T-helper 2 cell treated with Interferon-gamma antibody and Interleukin-4, amounts not matched to agents 5 μg/mL and 100 μg/mL, for 36 hours (primary cell): ENCODE data around the gene KIRREL3.

Source experiments
- DNase-seq: peaks from one replicate; pipeline ENCODE4 v3.0.0; 2021; ENCODE audit warnings: low spot score
- H3K27ac Mint-ChIP-seq: one replicate; pipeline ENCODE4 v1.8.0; 2021; ENCODE audit warnings: mild to moderate bottlenecking, mixed read lengths
- H3K27me3 Mint-ChIP-seq: one replicate; pipeline ENCODE4 v1.8.0; 2021; ENCODE audit warnings: low read depth, mixed read lengths
- H3K36me3 Mint-ChIP-seq: one replicate; pipeline ENCODE4 v1.8.0; 2021; ENCODE audit warnings: low read depth, mixed read lengths
- H3K4me1 Mint-ChIP-seq: one replicate; pipeline ENCODE4 v1.8.0; 2021; ENCODE audit warnings: low read depth, mixed read lengths
- H3K4me3 Mint-ChIP-seq: one replicate; pipeline ENCODE4 v1.8.0; 2022; ENCODE audit warnings: mild to moderate bottlenecking, moderate library complexity, mixed read lengths
- H3K9me3 Mint-ChIP-seq: one replicate; pipeline ENCODE4 v1.8.0; 2021; ENCODE audit warnings: mixed read lengths

KIRREL3 gene

GRCh38 chr11:126499131-126499752 is 501.3 kb downstream of the KIRREL3 start:
- H3K27ac Mint-ChIP-seq = no peak overlapping the region
- H3K4me1 Mint-ChIP-seq = no peaks in the 10 kb centered on the region
- no peaks in the 10 kb centered on the region for H3K9me3 Mint-ChIP-seq
- H3K4me3 Mint-ChIP-seq = no peak overlapping the region
- H3K27me3 Mint-ChIP-seq = peaks cover 14% of the 10 kb centered on the region
- H3K36me3 Mint-ChIP-seq = no peaks in the 10 kb centered on the region
- no peak for DNase-seq

GRCh38 chr11:126498281-126498680 is 502.3 kb downstream of the KIRREL3 start:
- no peak for DNase-seq
- no peaks in the 10 kb centered on the region for H3K9me3 Mint-ChIP-seq
- peaks cover 14% of the 10 kb centered on the region for H3K27me3 Mint-ChIP-seq
- H3K36me3 Mint-ChIP-seq = no peaks in the 10 kb centered on the region
- no peak overlapping the region for H3K27ac Mint-ChIP-seq
- H3K4me3 Mint-ChIP-seq = no peak overlapping the region
- H3K4me1 Mint-ChIP-seq = no peaks in the 10 kb centered on the region

- no peak overlapping the region for H3K27ac Mint-ChIP-seq
- H3K4me3 Mint-ChIP-seq = no peak overlapping the region
- H3K27me3 Mint-ChIP-seq = peaks cover 10% of the 10 kb centered on the region
- H3K4me1 Mint-ChIP-seq = no peaks in the 10 kb centered on the region
- H3K36me3 Mint-ChIP-seq = no peaks in the 10 kb centered on the region
- DNase-seq = no peak
- no peaks in the 10 kb centered on the region for H3K9me3 Mint-ChIP-seq
Observed at GRCh38 chr11:126497581-126498122, 502.9 kb downstream of the KIRREL3 start.

GRCh38 chr11:126496576-126497337 is 503.8 kb downstream of the KIRREL3 start:
- Mint-ChIP-seq H3K4me1 (no peaks in the 10 kb centered on the region), H3K9me3 (no peaks in the 10 kb centered on the region), H3K4me3 (no peak overlapping the region), H3K27me3 (peaks cover 6% of the 10 kb centered on the region), H3K36me3 (no peaks in the 10 kb centered on the region), H3K27ac (no peak overlapping the region)
- no peak for DNase-seq

- H3K27me3 Mint-ChIP-seq = peaks cover 3% of the 10 kb centered on the region
- DNase-seq = no peak
- no peak overlapping the region for H3K27ac Mint-ChIP-seq
- no peaks in the 10 kb centered on the region for H3K9me3 Mint-ChIP-seq
- no peak overlapping the region for H3K4me3 Mint-ChIP-seq
- no peaks in the 10 kb centered on the region for H3K36me3 Mint-ChIP-seq
- H3K4me1 Mint-ChIP-seq = no peaks in the 10 kb centered on the region
Observed at GRCh38 chr11:126495281-126496220, 505.0 kb downstream of the KIRREL3 start.

GRCh38 chr11:126494831-126495230 is 505.7 kb downstream of the KIRREL3 start:
- H3K27ac Mint-ChIP-seq = no peak overlapping the region
- H3K36me3 Mint-ChIP-seq = no peaks in the 10 kb centered on the region
- H3K9me3 Mint-ChIP-seq = no peaks in the 10 kb centered on the region
- H3K4me3 Mint-ChIP-seq = no peak overlapping the region
- peaks cover under 1% of the 10 kb centered on the region for H3K27me3 Mint-ChIP-seq
- no peaks in the 10 kb centered on the region for H3K4me1 Mint-ChIP-seq
- DNase-seq = no peak

- H3K27me3 Mint-ChIP-seq = no peaks in the 10 kb centered on the region
- H3K9me3 Mint-ChIP-seq = no peaks in the 10 kb centered on the region
- no peaks in the 10 kb centered on the region for H3K36me3 Mint-ChIP-seq
Observed at GRCh38 chr11:126492331-126493082, 508.1 kb downstream of the KIRREL3 start.

GRCh38 chr11:126491092-126491491 is 509.5 kb downstream of the KIRREL3 start:
- no peak overlapping the region for H3K27ac Mint-ChIP-seq

More at GRCh38 chr11:126492331-126493082, 508.1 kb downstream of the KIRREL3 start:
- H3K4me1 Mint-ChIP-seq = no peaks in the 10 kb centered on the region
- H3K27ac Mint-ChIP-seq = no peak overlapping the region
- no peak for DNase-seq
- no peak overlapping the region for H3K4me3 Mint-ChIP-seq

GRCh38 chr11:126489836-126490660 is 510.5 kb downstream of the KIRREL3 start:
- H3K4me1 Mint-ChIP-seq = no peaks in the 10 kb centered on the region
- no peak overlapping the region for H3K4me3 Mint-ChIP-seq
- H3K27me3 Mint-ChIP-seq = no peaks in the 10 kb centered on the region
- H3K36me3 Mint-ChIP-seq = no peaks in the 10 kb centered on the region
- no peak overlapping the region for H3K27ac Mint-ChIP-seq
- H3K9me3 Mint-ChIP-seq = no peaks in the 10 kb centered on the region
- DNase-seq = no peak

More at GRCh38 chr11:126491092-126491491, 509.5 kb downstream of the KIRREL3 start:
- Mint-ChIP-seq H3K9me3 (no peaks in the 10 kb centered on the region), H3K4me3 (no peak overlapping the region), H3K4me1 (no peaks in the 10 kb centered on the region), H3K27me3 (no peaks in the 10 kb centered on the region), H3K36me3 (no peaks in the 10 kb centered on the region)
- no peak for DNase-seq

GRCh38 chr11:126488591-126489370 is 511.8 kb downstream of the KIRREL3 start:
- no peaks in the 10 kb centered on the region for H3K9me3 Mint-ChIP-seq
- H3K27ac Mint-ChIP-seq = no peak overlapping the region
- no peaks in the 10 kb centered on the region for H3K27me3 Mint-ChIP-seq
- no peak for DNase-seq
- no peaks in the 10 kb centered on the region for H3K4me1 Mint-ChIP-seq
- H3K4me3 Mint-ChIP-seq = no peak overlapping the region
- no peaks in the 10 kb centered on the region for H3K36me3 Mint-ChIP-seq

- no peaks in the 10 kb centered on the region for H3K27me3 Mint-ChIP-seq
Observed at GRCh38 chr11:126487711-126488110, 512.9 kb downstream of the KIRREL3 start.

GRCh38 chr11:126485986-126486635 is 514.5 kb downstream of the KIRREL3 start:
- DNase-seq = no peak
- H3K9me3 Mint-ChIP-seq = no peaks in the 10 kb centered on the region
- H3K27me3 Mint-ChIP-seq = no peaks in the 10 kb centered on the region
- H3K4me3 Mint-ChIP-seq = no peak overlapping the region
- no peak overlapping the region for H3K27ac Mint-ChIP-seq
- no peaks in the 10 kb centered on the region for H3K36me3 Mint-ChIP-seq
- H3K4me1 Mint-ChIP-seq = peaks cover under 1% of the 10 kb centered on the region

More at GRCh38 chr11:126487711-126488110, 512.9 kb downstream of the KIRREL3 start:
- Mint-ChIP-seq H3K36me3 (no peaks in the 10 kb centered on the region), H3K4me3 (no peak overlapping the region), H3K4me1 (no peaks in the 10 kb centered on the region), H3K27ac (no peak overlapping the region), H3K9me3 (no peaks in the 10 kb centered on the region)
- DNase-seq = no peak
